A673 (cell line): ENCODE measurements around the gene FAM114A1. TPM values are rescaled to one million over a fixed set of nuclear protein-coding genes. Genes with fewer than 3 reads are reported as not detected.
A peak's percentile ranks its signal among the peaks of the same experiment; 100 is the strongest.

ENCODE experiments used
- BruUV-seq: library from RNA; stranded (reverse); fragments of 400-500 nt; replicated peaks from 2 replicates; lab custom pipeline; 2021; lab: Mats Ljungman, UMichigan
- CTCF ChIA-PET: fragments of 300-600 bp; sonication (Branson Sonifier 250); formaldehyde crosslinking; loops from one replicate; lab custom pipeline; 2022; ENCODE audit warnings: antibody characterized with exemption; lab: Charles Lee
- POLR2A ChIA-PET: fragments of 300-600 bp; sonication (Branson Sonifier 250); formaldehyde crosslinking; loops from one replicate; lab custom pipeline; 2022; ENCODE audit warnings: antibody characterized with exemption; ENCODE audit not compliant: low non-redundant PET; lab: Charles Lee
- DNase-seq: peaks from one replicate; pipeline ENCODE4 v3.0.0-alpha.2; 2015; ENCODE audit warnings: low spot score
- H3K27ac ChIP-seq: fragments of 200-600 bp; sonication (generic); 2 replicates; pipeline ENCODE4 v1.5.1; 2016; ENCODE audit warnings: mixed run types, low read depth, mild to moderate bottlenecking, mixed read lengths, antibody characterized with exemption, low read length; ENCODE audit not compliant: poor library complexity, severe bottlenecking
- H3K27me3 ChIP-seq: fragments of 200-600 bp; sonication (generic); replicated peaks from 2 replicates; pipeline ENCODE4 v1.6.1; 2017; ENCODE audit warnings: mixed run types, low read depth, mild to moderate bottlenecking, mixed read lengths, antibody characterized with exemption, low read length; ENCODE audit not compliant: insufficient read depth, poor library complexity
- H3K36me3 ChIP-seq: fragments of 200-600 bp; sonication (generic); 2 replicates; pipeline ENCODE4 v1.6.1; 2016; ENCODE audit warnings: mixed run types, mild to moderate bottlenecking, mixed read lengths, antibody characterized with exemption, low read length; ENCODE audit not compliant: insufficient read depth, poor library complexity, severe bottlenecking
- H3K4me1 ChIP-seq: fragments of 200-600 bp; sonication (generic); 2 replicates; pipeline ENCODE4 v1.6.1; 2017; ENCODE audit warnings: mixed run types, mild to moderate bottlenecking, mixed read lengths, antibody characterized with exemption, low read length; ENCODE audit not compliant: insufficient read depth, poor library complexity, severe bottlenecking
- H3K4me3 ChIP-seq: fragments of 200-600 bp; sonication (generic); 2 replicates; pipeline ENCODE4 v1.5.1; 2016; ENCODE audit warnings: low read depth, mixed run types, mild to moderate bottlenecking, mixed read lengths, low read length; ENCODE audit not compliant: poor library complexity, severe bottlenecking
- H3K9me3 ChIP-seq: fragments of 200-600 bp; sonication (generic); 2 replicates; pipeline ENCODE4 v1.6.1; 2016; ENCODE audit warnings: mixed run types, low read depth, mild to moderate bottlenecking, mixed read lengths, antibody characterized with exemption, low read length; ENCODE audit not compliant: poor library complexity, severe bottlenecking
- CTCF ChIP-seq: fragments of 300-800, 200-600 bp; sonication (generic); conservative IDR thresholded peaks from 2 replicates; pipeline ENCODE4 v1.5.1; 2017; ENCODE audit warnings: low read depth, mild to moderate bottlenecking, antibody characterized with exemption, low read length, moderate library complexity, mixed read lengths
- EZH2 ChIP-seq: fragments of 200-600 bp; sonication (generic); IDR thresholded peaks from 2 replicates; pipeline ENCODE4 v1.6.1; 2017; ENCODE audit warnings: borderline replicate concordance, low read depth, mild to moderate bottlenecking, mixed read lengths, antibody characterized with exemption, low read length; ENCODE audit not compliant: poor library complexity, severe bottlenecking
- intact Hi-C: fragments of 100-400 bp; cut with micrococcal nuclease; formaldehyde crosslinking; loops from one replicate; pipeline ENCODE4 v1.10.0; 2022; ENCODE audit not compliant: unreplicated experiment
- total RNA-seq: library from RNA; stranded (reverse); gene quantifications from 2 replicates; pipeline ENCODE4 v1.2.3, GENCODE V29; 2021

Gene FAM114A1
- total RNA-seq, 1 experiment from 2014 or later = 4.2 TPM

- no peaks in the 10 kb centered on the region for H3K27me3 ChIP-seq
- H3K9me3 ChIP-seq = no peaks in the 10 kb centered on the region
- POLR2A ChIA-PET = no interaction called here
- H3K36me3 ChIP-seq = no peaks in the 10 kb centered on the region
- H3K4me3 ChIP-seq = no peak overlapping the region
- H3K27ac ChIP-seq = no peak overlapping the region
- BruUV-seq = no TSS peak
- TF ChIP-seq EZH2 (no peak), CTCF (no peak)
- CTCF ChIA-PET = no interaction called here
- DNase-seq = no peak
- peaks cover 14% of the 10 kb centered on the region for H3K4me1 ChIP-seq
- intact Hi-C loops = no loop called here
Observed at GRCh38 chr4:38979511-38980230, 112.1 kb downstream of the FAM114A1 start.

GRCh38 chr4:38980903-38981676 is 113.5 kb downstream of the FAM114A1 start:
- no peaks in the 10 kb centered on the region for H3K36me3 ChIP-seq
- no peaks in the 10 kb centered on the region for H3K27me3 ChIP-seq
- ChIA-PET POLR2A (no interaction called here), CTCF (no interaction called here)
- TF ChIP-seq CTCF (no peak), EZH2 (no peak)
- no peaks in the 10 kb centered on the region for H3K9me3 ChIP-seq
- peak; percentile 41 for DNase-seq
- no peak overlapping the region for H3K4me3 ChIP-seq
- peaks cover 21% of the 10 kb centered on the region for H3K4me1 ChIP-seq
- intact Hi-C loops = no loop called here
- no TSS peak for BruUV-seq
- H3K27ac ChIP-seq = no peak overlapping the region

- intact Hi-C loops = no loop called here
- DNase-seq = no peak
- CTCF ChIA-PET = no interaction called here
- Histone ChIP-seq H3K36me3 (no peaks in the 10 kb centered on the region), H3K4me1 (peaks cover 21% of the 10 kb centered on the region), H3K27me3 (no peaks in the 10 kb centered on the region), H3K4me3 (no peak overlapping the region), H3K9me3 (no peaks in the 10 kb centered on the region), H3K27ac (no peak overlapping the region)
- no peak for TF ChIP-seq EZH2
- no peak for TF ChIP-seq CTCF
- no TSS peak for BruUV-seq
- POLR2A ChIA-PET = no interaction called here
Observed at GRCh38 chr4:38982361-38983095, 114.9 kb downstream of the FAM114A1 start.
